H1 (cell line): ENCODE measurements around the gene SSBP3. TPM values are rescaled to one million over a fixed set of nuclear protein-coding genes. Genes with fewer than 3 reads are reported as not detected.

ENCODE experiments used
- CTCF ChIA-PET: fragments of 300-600 bp; sonication (Branson Sonifier 250); formaldehyde crosslinking; loops from one replicate; lab custom pipeline; 2021; ENCODE audit not compliant: partially characterized antibody; lab: Charles Lee
- POLR2A ChIA-PET: fragments of 300-600 bp; sonication (Branson Sonifier 250); formaldehyde crosslinking; loops from one replicate; lab custom pipeline; 2021; ENCODE audit warnings: inconsistent platforms; ENCODE audit not compliant: partially characterized antibody; lab: Charles Lee
- DNase-seq, 2 experiments: peaks; one replicate each; pipeline versions ENCODE4 v3.0.0 to v3.0.0-alpha.2; 2010 to 2022; ENCODE audit warnings: low spot score in 2 of 2, low read depth in 1 of 2, mixed read lengths in 1 of 2
- FAIRE-seq: peaks from 2 replicates; lab custom pipeline; 2011; peaks lifted over from hg19 to GRCh38; lab: Jason Lieb, UNC
- H2AFZ ChIP-seq: 2 replicates; pipeline ENCODE4 v1.8.1; 2012; ENCODE audit warnings: low read length, inconsistent platforms
- H2AK5ac ChIP-seq: 2 replicates; pipeline ENCODE4 v1.6.1; 2013; ENCODE audit warnings: low read depth, low read length
- H2BK120ac ChIP-seq: replicated peaks from 2 replicates; pipeline ENCODE3; 2013; ENCODE audit warnings: low read depth, low read length, inconsistent platforms
- H2BK12ac ChIP-seq: 2 replicates; pipeline ENCODE4 v1.6.1; 2013; ENCODE audit warnings: low read depth, low read length
- H2BK15ac ChIP-seq: 2 replicates; pipeline ENCODE4 v1.6.1; 2013; ENCODE audit warnings: low read length
- H2BK20ac ChIP-seq: 2 replicates; pipeline ENCODE4 v1.6.1; 2013; ENCODE audit warnings: low read length
- H2BK5ac ChIP-seq: 2 replicates; pipeline ENCODE4 v1.6.1; 2013; ENCODE audit warnings: low read depth, low read length
- H3K14ac ChIP-seq: 2 replicates; pipeline ENCODE4 v1.6.1; 2013; ENCODE audit warnings: inconsistent platforms; ENCODE audit not compliant: insufficient read length
- H3K18ac ChIP-seq: 2 replicates; pipeline ENCODE4 v1.6.1; 2013; ENCODE audit warnings: low read length; ENCODE audit errors: extremely low read depth
- H3K23ac ChIP-seq: 2 replicates; pipeline ENCODE4 v1.6.1; 2013; ENCODE audit warnings: inconsistent platforms; ENCODE audit not compliant: insufficient read length
- H3K23me2 ChIP-seq: 2 replicates; pipeline ENCODE4 v1.6.1; 2013; ENCODE audit warnings: low read depth, low read length
- H3K27ac ChIP-seq: 2 replicates; pipeline ENCODE4 v1.6.1; 2011; ENCODE audit warnings: low read depth, low read length, inconsistent platforms
- H3K27me3 ChIP-seq, 4 experiments: replicated peaks in 1 of 4; 1 replicate in 1 of 4; 2 replicates in 3 of 4; pipeline versions ENCODE4 v1.6.1 to v1.8.1; 2011 to 2013; ENCODE audit warnings: low read length in 3 of 4, mild to moderate bottlenecking in 3 of 4, inconsistent platforms in 2 of 4, mixed read lengths in 2 of 4, moderate library complexity in 1 of 4; ENCODE audit not compliant: control insufficient read depth in 3 of 4, insufficient read depth in 3 of 4; ENCODE audit errors: extremely low read depth in 1 of 4
- H3K36me3 ChIP-seq, 4 experiments: 2 replicates each; pipeline versions ENCODE4 v1.6.1 to v1.8.1; 2011 to 2013; ENCODE audit warnings: mild to moderate bottlenecking in 4 of 4, low read length in 3 of 4, moderate library complexity in 2 of 4, control low read depth in 1 of 4, inconsistent platforms in 1 of 4; ENCODE audit not compliant: insufficient read depth in 4 of 4, control insufficient read depth in 2 of 4
- H3K4ac ChIP-seq: replicated peaks from 2 replicates; pipeline ENCODE3; 2013; ENCODE audit warnings: low read length, low read depth, mixed read lengths, inconsistent platforms; ENCODE audit not compliant: insufficient read length
- H3K4me1 ChIP-seq, 4 experiments: replicated peaks in 1 of 4; 1 replicate in 1 of 4; 2 replicates in 3 of 4; pipeline versions ENCODE4 v1.6.1 to v1.8.1; 2011 to 2013; ENCODE audit warnings: low read length in 3 of 4, inconsistent platforms in 2 of 4, mixed read lengths in 1 of 4; ENCODE audit not compliant: insufficient read depth in 4 of 4, control insufficient read depth in 3 of 4
- H3K4me2 ChIP-seq, 2 experiments: 2 replicates each; pipeline versions ENCODE4 v1.6.1 to v1.8.1; 2011 to 2013; ENCODE audit warnings: low read depth in 2 of 2, low read length in 2 of 2, control low read depth in 1 of 2, inconsistent platforms in 1 of 2, mild to moderate bottlenecking in 1 of 2; ENCODE audit not compliant: insufficient read depth in 1 of 2
- H3K4me3 ChIP-seq, 4 experiments: fragments of 200-600, 300-600 bp in 1 of 4; sonication (generic), shearing (Covaris generic), sonication (Bioruptor Twin) in 1 of 4; 2 replicates each; pipeline versions ENCODE4 v1.5.1 to v1.8.1; 2011 to 2016; ENCODE audit warnings: low read length in 4 of 4, low read depth in 3 of 4, control low read depth in 2 of 4, inconsistent platforms in 2 of 4, mild to moderate bottlenecking in 2 of 4, mixed read lengths in 1 of 4, moderate library complexity in 1 of 4; ENCODE audit not compliant: insufficient read depth in 2 of 4; ENCODE audit errors: extremely low read depth in 1 of 4
- H3K56ac ChIP-seq: replicated peaks from 2 replicates; pipeline ENCODE3; 2013; ENCODE audit warnings: low read depth, mild to moderate bottlenecking, mixed read lengths, low read length, inconsistent platforms; ENCODE audit not compliant: insufficient read length
- H3K79me1 ChIP-seq: 2 replicates; pipeline ENCODE4 v1.6.1; 2013; ENCODE audit warnings: low read depth, low read length, control low read depth
- H3K79me2 ChIP-seq, 2 experiments: 2 replicates each; pipeline versions ENCODE4 v1.6.1 to v1.8.1; 2012 to 2013; ENCODE audit warnings: low read length in 2 of 2, mild to moderate bottlenecking in 2 of 2, inconsistent platforms in 1 of 2; ENCODE audit not compliant: insufficient read depth in 2 of 2, control insufficient read depth in 1 of 2
- H3K9ac ChIP-seq, 4 experiments: replicated peaks in 1 of 4; 1 replicate in 1 of 4; 2 replicates in 3 of 4; pipeline versions ENCODE4 v1.6.1 to v1.8.1; 2011 to 2013; ENCODE audit warnings: low read depth in 3 of 4, low read length in 3 of 4, control low read depth in 2 of 4, mild to moderate bottlenecking in 2 of 4, moderate library complexity in 2 of 4, inconsistent platforms in 1 of 4; ENCODE audit errors: extremely low read depth in 1 of 4
- H3K9me3 ChIP-seq, 2 experiments: 2 replicates each; pipeline versions ENCODE4 v1.6.1 to v1.8.1; 2012 to 2013; ENCODE audit warnings: mild to moderate bottlenecking in 2 of 2, moderate library complexity in 2 of 2, control low read depth in 1 of 2, inconsistent platforms in 1 of 2, low read depth in 1 of 2, low read length in 1 of 2, mixed read lengths in 1 of 2; ENCODE audit not compliant: insufficient read depth in 2 of 2
- H4K20me1 ChIP-seq, 2 experiments: replicated peaks in 1 of 2; 2 replicates each; pipeline versions ENCODE3 to v1.8.1; 2011 to 2013; ENCODE audit warnings: inconsistent platforms in 2 of 2, low read length in 2 of 2, mild to moderate bottlenecking in 1 of 2; ENCODE audit not compliant: insufficient read depth in 2 of 2, control insufficient read depth in 1 of 2
- H4K5ac ChIP-seq: 2 replicates; pipeline ENCODE4 v1.6.1; 2013; ENCODE audit warnings: low read length, low read depth, mixed read lengths, inconsistent platforms; ENCODE audit not compliant: insufficient read length
- H4K8ac ChIP-seq: 2 replicates; pipeline ENCODE4 v1.8.0; 2013; ENCODE audit warnings: mild to moderate bottlenecking, moderate library complexity, low read length, inconsistent platforms; ENCODE audit not compliant: insufficient read depth; ENCODE audit errors: extremely low read depth
- H4K91ac ChIP-seq: replicated peaks from 2 replicates; pipeline ENCODE3; 2013; ENCODE audit warnings: low read length, mixed read lengths, inconsistent platforms; ENCODE audit not compliant: insufficient read length
- BRCA1 ChIP-seq: IDR thresholded peaks from 2 replicates; pipeline ENCODE4 v1.6.1; 2012; ENCODE audit warnings: low read depth, low read length, improper control_type of control experiment
- CBX8 ChIP-seq: fragments of 300-800, 300-1000 bp; sonication (generic); IDR thresholded peaks from 2 replicates; pipeline ENCODE4 v1.7.1; 2016; ENCODE audit warnings: low read depth, low read length, borderline replicate concordance
- EP300 ChIP-seq, 2 experiments: IDR thresholded peaks; 1 replicate in 1 of 2; 2 replicates in 1 of 2; pipeline ENCODE4 v1.6.1; 2011 to 2012; ENCODE audit warnings: low read depth in 2 of 2, low read length in 2 of 2, mild to moderate bottlenecking in 2 of 2, borderline replicate concordance in 1 of 2, inconsistent platforms in 1 of 2, moderate library complexity in 1 of 2
- GTF2F1 ChIP-seq: IDR thresholded peaks from 2 replicates; pipeline ENCODE4 v1.6.1; 2012; ENCODE audit warnings: low read depth, low read length, improper control_type of control experiment, borderline replicate concordance
- KDM1A ChIP-seq: fragments of 200-600, 300-600 bp; sonication (generic); IDR thresholded peaks from 2 replicates; pipeline ENCODE4 v1.7.1; 2016; ENCODE audit warnings: mild to moderate bottlenecking, low read length, borderline replicate concordance
- MAX ChIP-seq: IDR thresholded peaks from 2 replicates; pipeline ENCODE4 v1.6.1; 2012; ENCODE audit warnings: inconsistent platforms
- NANOG ChIP-seq: IDR thresholded peaks from 2 replicates; pipeline ENCODE4 v1.6.1; 2011; ENCODE audit warnings: low read length, low read depth, mild to moderate bottlenecking, inconsistent platforms; ENCODE audit not compliant: insufficient read depth, poor library complexity, severe bottlenecking
- RXRA ChIP-seq: IDR thresholded peaks from 2 replicates; pipeline ENCODE4 v1.6.1; 2011; ENCODE audit warnings: low read depth, mild to moderate bottlenecking, low read length, moderate library complexity; ENCODE audit not compliant: insufficient read depth
- SAP30 ChIP-seq: fragments of 300-600 bp; sonication (generic); IDR thresholded peaks from 2 replicates; pipeline ENCODE4 v1.7.1; 2012; ENCODE audit warnings: low read length, moderate library complexity, mild to moderate bottlenecking, inconsistent platforms; ENCODE audit not compliant: insufficient read depth, insufficient replicate concordance
- SRF ChIP-seq: IDR thresholded peaks from 2 replicates; pipeline ENCODE4 v1.6.1; 2011; ENCODE audit warnings: mild to moderate bottlenecking, low read depth, low read length, moderate library complexity
- USF2 ChIP-seq: IDR thresholded peaks from 2 replicates; pipeline ENCODE4 v1.6.1; 2011; ENCODE audit warnings: low read length, improper control_type of control experiment
- YY1 ChIP-seq: IDR thresholded peaks from 2 replicates; pipeline ENCODE4 v1.6.1; 2011; ENCODE audit warnings: low read depth, mild to moderate bottlenecking, low read length
- WGBS, 2 experiments: shearing (Covaris generic) in 1 of 2; methylation state at CpG; one replicate each; pipeline versions ENCODE4 v1.1.6 to v1.1.7; 2013 to 2015; ENCODE audit warnings: low lambda C conversion rate in 2 of 2, mixed read lengths in 2 of 2, inconsistent platforms in 1 of 2, low coverage in 1 of 2, missing lambda C conversion rate in 1 of 2; ENCODE audit not compliant: insufficient replicate concordance in 2 of 2, insufficient coverage in 1 of 2, insufficient read length in 1 of 2; ENCODE audit errors: extremely low coverage in 1 of 2, missing lambda C conversion rate in 1 of 2; 5-methylcytosine and 5-hydroxymethylcytosine counted together
- polyA plus RNA-seq, 7 experiments: library from polyadenylated mRNA; depleted of rRNA in 3 of 7; stranded (reverse) in 5 of 7; unstranded in 2 of 7; fragments of >200 nt in 5 of 7; fragments of 200-250 nt in 2 of 7; gene quantifications; 1 replicate in 5 of 7; 2 replicates in 1 of 7; 4 replicates in 1 of 7; pipeline versions ENCODE4 v1.2.1 to v1.2.3, GENCODE V29; 2011 to 2013; ENCODE audit warnings: missing spikeins in 2 of 7, mixed read lengths in 2 of 7
- total RNA-seq: library from RNA; stranded (reverse); fragmentation: NEBNext Ultra II Directional; extraction: Animal tissue kit (Norgen Biotek cat#: 25700); gene quantifications from 2 replicates; pipeline ENCODE4 v1.2.1, GENCODE V29; 2021

The SSBP3 gene
- total and polyA plus RNA-seq, 2 of the 8 experiments (the other 6 are each of a cell fraction or from before 2014, with no cell fraction given) = 99.7 to 133 TPM

- WGBS, 2 experiments = 91% methylated on average over 7 of the region's 7 CpGs; no CpG with 5 or more reads in 1 of the 2 experiments
- TF ChIP-seq GTF2F1 = no peak
- no peak for TF ChIP-seq NANOG
- TF ChIP-seq BRCA1 = no peak
- no peak for TF ChIP-seq MAX
- TF ChIP-seq YY1 = no peak
- TF ChIP-seq USF2 = no peak
- TF ChIP-seq SRF = no peak
- no peak for TF ChIP-seq CBX8
- no peak for TF ChIP-seq RXRA
- TF ChIP-seq EP300 (IDR thresholded peaks at IDR 0.05; ENCODE audit: borderline replicate concordance in 1 of 2, low read depth in 2 of 2, low read length in 2 of 2) = no peak
- no peak for TF ChIP-seq KDM1A
- TF ChIP-seq SAP30 = no peak
Measured at GRCh38 chr1:54317084-54317483, 89.1 kb downstream of the SSBP3 start.

More at GRCh38 chr1:54317084-54317483, 89.1 kb downstream of the SSBP3 start:
- H2BK5ac ChIP-seq = no peak overlapping the region
- H4K91ac ChIP-seq = no peak overlapping the region
- no peak overlapping the region for H2BK20ac ChIP-seq
- H3K23ac ChIP-seq = no peak overlapping the region
- no peaks in the 10 kb centered on the region for H3K9me3 ChIP-seq
- H3K36me3 ChIP-seq = no peaks in the 10 kb centered on the region; a peak in 1 of 8 replicates
- no peak overlapping the region for H3K4me2 ChIP-seq
- no peak overlapping the region for H2BK15ac ChIP-seq
- peaks cover 14 to 87% of the 10 kb centered on the region in 2 experiments for H3K79me2 ChIP-seq
- H2AFZ ChIP-seq = no peak overlapping the region
- H4K5ac ChIP-seq = no peak overlapping the region
- no peak for DNase-seq
- ChIA-PET CTCF (interaction anchor here (1.1 to 2.1 kb wide), 3 partner anchors 31 to 48 kb away, joined by 3 to 5 read pairs (median 3); no protein-coding TSS in a partner anchor), POLR2A (no interaction called here)
- no peak overlapping the region for H2AK5ac ChIP-seq
- no peak for FAIRE-seq
- peaks cover 9 to 26% (median 21%) of the 10 kb centered on the region in 4 experiments for H3K4me1 ChIP-seq
- no peak overlapping the region for H3K27ac ChIP-seq
- peaks cover 7 to 31% of the 10 kb centered on the region in 2 experiments for H4K20me1 ChIP-seq
- H3K9ac ChIP-seq = no peak overlapping the region
- H3K27me3 ChIP-seq = no peaks in the 10 kb centered on the region
- H3K4ac ChIP-seq = no peak overlapping the region
- no peak overlapping the region for H2BK120ac ChIP-seq
- H3K79me1 ChIP-seq = peaks cover 24% of the 10 kb centered on the region
- no peaks in the 10 kb centered on the region for H3K23me2 ChIP-seq
- no peak overlapping the region for H4K8ac ChIP-seq
- no peak overlapping the region for H3K4me3 ChIP-seq
- no peak overlapping the region for H2BK12ac ChIP-seq
- H3K18ac ChIP-seq = no peak overlapping the region
- no peak overlapping the region for H3K14ac ChIP-seq
- no peak overlapping the region for H3K56ac ChIP-seq
